K562 (cell line): ENCODE data around the gene DAD1. TPM values are rescaled to one million over a fixed set of nuclear protein-coding genes. Genes with fewer than 3 reads are reported as not detected.

Experiments
- ELF4 ChIP-seq: fragments of 450-650 bp; formaldehyde crosslinking; IDR thresholded peaks from 2 replicates; pipeline ENCODE4 v1.4.0; 2022; ENCODE audit warnings: missing genetic modification characterization
- MTA1 ChIP-seq: fragments of 450-650 bp; IDR thresholded peaks from 2 replicates; pipeline ENCODE4 v1.6.1; 2017; ENCODE audit warnings: borderline replicate concordance
- SMAD4 ChIP-seq: fragments of 250-450 bp; sonication (Bioruptor Pico); conservative IDR thresholded peaks from 2 replicates; pipeline ENCODE4 v1.8.0; 2021; ENCODE audit warnings: inconsistent platforms, mild to moderate bottlenecking, moderate library complexity
- ZSCAN32 ChIP-seq: fragments of 450-650 bp; formaldehyde crosslinking; IDR thresholded peaks from 2 replicates; pipeline ENCODE4 v1.4.0; 2020; ENCODE audit warnings: mild to moderate bottlenecking, moderate library complexity
- polyA plus RNA-seq, 8 experiments: library from polyadenylated mRNA; depleted of rRNA in 4 of 8; stranded (reverse) in 5 of 8; unstranded in 3 of 8; fragments of >200 nt; fragmentation: Nextera tagmentation in 2 of 8; fragmentation: Illumina TruSeq in 1 of 8; extraction: Ambion mirVana in 2 of 8; extraction: Trizol in 1 of 8; gene quantifications; 2 replicates each; pipeline versions ENCODE4 v1.2.1 to v1.2.3, GENCODE V29; 2011 to 2014; ENCODE audit warnings: inconsistent platforms in 1 of 8, missing spikeins in 1 of 8
- total RNA-seq, 7 experiments: library from RNA; depleted of rRNA in 6 of 7; stranded (reverse); fragments of >200 nt in 6 of 7; fragmentation: Illumina TruSeq in 2 of 7; extraction: Trizol in 2 of 7; gene quantifications; 2 replicates each; pipeline versions ENCODE4 v1.2.1 to v1.2.3, GENCODE V29; 2011 to 2021; ENCODE audit warnings: low replicate concordance in 1 of 7
- TF ChIP-seq, protein P1 (sequence below): fragments of 250-450 bp; sonication (Bioruptor Pico); IDR thresholded peaks from 2 replicates; pipeline ENCODE4 v1.5.0; 2020; ENCODE audit warnings: mild to moderate bottlenecking
- TF ChIP-seq, protein P2 (sequence below): fragments of 250-450 bp; sonication (Bioruptor Pico); IDR thresholded peaks from 2 replicates; pipeline ENCODE4 v1.8.0; 2022; ENCODE audit warnings: inconsistent platforms, mild to moderate bottlenecking, moderate library complexity, borderline replicate concordance
- TF ChIP-seq, protein P3 (sequence below): fragments of 250-450 bp; sonication (Bioruptor Pico); IDR thresholded peaks from 2 replicates; pipeline ENCODE4 v1.5.0; 2021; ENCODE audit warnings: mild to moderate bottlenecking, borderline replicate concordance
- TF ChIP-seq, protein P4 (sequence below), 2 experiments: fragments of 450-650 bp; formaldehyde crosslinking in 1 of 2; IDR thresholded peaks; 2 replicates each; pipeline versions ENCODE4 v1.4.0 to v1.6.1; 2014 to 2020; ENCODE audit warnings: mild to moderate bottlenecking in 2 of 2, borderline replicate concordance in 1 of 2, low read depth in 1 of 2

Gene DAD1
- total and polyA plus RNA-seq, 9 of the 15 experiments (the other 6 are each of a cell fraction or from before 2014, with no cell fraction given) = 104 to 617 (median 222) TPM

DNA sequence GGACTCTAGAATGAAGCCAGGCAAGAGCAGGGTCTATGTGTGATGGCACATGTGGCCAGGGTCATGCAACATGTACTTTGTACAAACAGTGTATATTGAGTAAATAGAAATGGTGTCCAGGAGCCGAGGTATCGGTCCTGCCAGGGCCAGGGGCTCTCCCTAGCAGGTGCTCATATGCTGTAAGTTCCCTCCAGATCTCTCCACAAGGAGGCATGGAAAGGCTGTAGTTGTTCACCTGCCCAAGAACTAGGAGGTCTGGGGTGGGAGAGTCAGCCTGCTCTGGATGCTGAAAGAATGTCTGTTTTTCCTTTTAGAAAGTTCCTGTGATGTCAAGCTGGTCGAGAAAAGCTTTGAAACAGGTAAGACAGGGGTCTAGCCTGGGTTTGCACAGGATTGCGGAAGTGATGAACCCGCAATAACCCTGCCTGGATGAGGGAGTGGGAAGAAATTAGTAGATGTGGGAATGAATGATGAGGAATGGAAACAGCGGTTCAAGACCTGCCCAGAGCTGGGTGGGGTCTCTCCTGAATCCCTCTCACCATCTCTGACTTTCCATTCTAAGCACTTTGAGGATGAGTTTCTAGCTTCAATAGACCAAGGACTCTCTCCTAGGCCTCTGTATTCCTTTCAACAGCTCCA, 39.6 kb downstream of the DAD1 start (continued):
- TF ChIP-seq, protein P1, sequence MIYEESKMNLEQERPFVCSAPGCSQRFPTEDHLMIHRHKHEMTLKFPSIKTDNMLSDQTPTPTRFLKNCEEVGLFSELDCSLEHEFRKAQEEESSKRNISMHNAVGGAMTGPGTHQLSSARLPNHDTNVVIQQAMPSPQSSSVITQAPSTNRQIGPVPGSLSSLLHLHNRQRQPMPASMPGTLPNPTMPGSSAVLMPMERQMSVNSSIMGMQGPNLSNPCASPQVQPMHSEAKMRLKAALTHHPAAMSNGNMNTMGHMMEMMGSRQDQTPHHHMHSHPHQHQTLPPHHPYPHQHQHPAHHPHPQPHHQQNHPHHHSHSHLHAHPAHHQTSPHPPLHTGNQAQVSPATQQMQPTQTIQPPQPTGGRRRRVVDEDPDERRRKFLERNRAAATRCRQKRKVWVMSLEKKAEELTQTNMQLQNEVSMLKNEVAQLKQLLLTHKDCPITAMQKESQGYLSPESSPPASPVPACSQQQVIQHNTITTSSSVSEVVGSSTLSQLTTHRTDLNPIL = no peak
- TF ChIP-seq ZSCAN32 (CRISPR knock-in tag) (no peak), SMAD4 (no peak), ELF4 (CRISPR knock-in tag) (no peak), MTA1 (no peak)
- TF ChIP-seq, protein P2, sequence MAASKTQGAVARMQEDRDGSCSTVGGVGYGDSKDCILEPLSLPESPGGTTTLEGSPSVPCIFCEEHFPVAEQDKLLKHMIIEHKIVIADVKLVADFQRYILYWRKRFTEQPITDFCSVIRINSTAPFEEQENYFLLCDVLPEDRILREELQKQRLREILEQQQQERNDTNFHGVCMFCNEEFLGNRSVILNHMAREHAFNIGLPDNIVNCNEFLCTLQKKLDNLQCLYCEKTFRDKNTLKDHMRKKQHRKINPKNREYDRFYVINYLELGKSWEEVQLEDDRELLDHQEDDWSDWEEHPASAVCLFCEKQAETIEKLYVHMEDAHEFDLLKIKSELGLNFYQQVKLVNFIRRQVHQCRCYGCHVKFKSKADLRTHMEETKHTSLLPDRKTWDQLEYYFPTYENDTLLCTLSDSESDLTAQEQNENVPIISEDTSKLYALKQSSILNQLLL = no peak
- TF ChIP-seq, protein P3, sequence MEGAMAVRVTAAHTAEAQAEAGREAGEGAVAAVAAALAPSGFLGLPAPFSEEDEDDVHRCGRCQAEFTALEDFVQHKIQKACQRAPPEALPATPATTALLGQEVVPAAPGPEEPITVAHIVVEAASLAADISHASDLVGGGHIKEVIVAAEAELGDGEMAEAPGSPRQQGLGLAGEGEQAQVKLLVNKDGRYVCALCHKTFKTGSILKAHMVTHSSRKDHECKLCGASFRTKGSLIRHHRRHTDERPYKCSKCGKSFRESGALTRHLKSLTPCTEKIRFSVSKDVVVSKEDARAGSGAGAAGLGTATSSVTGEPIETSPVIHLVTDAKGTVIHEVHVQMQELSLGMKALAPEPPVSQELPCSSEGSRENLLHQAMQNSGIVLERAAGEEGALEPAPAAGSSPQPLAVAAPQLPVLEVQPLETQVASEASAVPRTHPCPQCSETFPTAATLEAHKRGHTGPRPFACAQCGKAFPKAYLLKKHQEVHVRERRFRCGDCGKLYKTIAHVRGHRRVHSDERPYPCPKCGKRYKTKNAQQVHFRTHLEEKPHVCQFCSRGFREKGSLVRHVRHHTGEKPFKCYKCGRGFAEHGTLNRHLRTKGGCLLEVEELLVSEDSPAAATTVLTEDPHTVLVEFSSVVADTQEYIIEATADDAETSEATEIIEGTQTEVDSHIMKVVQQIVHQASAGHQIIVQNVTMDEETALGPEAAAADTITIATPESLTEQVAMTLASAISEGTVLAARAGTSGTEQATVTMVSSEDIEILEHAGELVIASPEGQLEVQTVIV (CRISPR knock-in tag) = no peak
- TF ChIP-seq, protein P4, sequence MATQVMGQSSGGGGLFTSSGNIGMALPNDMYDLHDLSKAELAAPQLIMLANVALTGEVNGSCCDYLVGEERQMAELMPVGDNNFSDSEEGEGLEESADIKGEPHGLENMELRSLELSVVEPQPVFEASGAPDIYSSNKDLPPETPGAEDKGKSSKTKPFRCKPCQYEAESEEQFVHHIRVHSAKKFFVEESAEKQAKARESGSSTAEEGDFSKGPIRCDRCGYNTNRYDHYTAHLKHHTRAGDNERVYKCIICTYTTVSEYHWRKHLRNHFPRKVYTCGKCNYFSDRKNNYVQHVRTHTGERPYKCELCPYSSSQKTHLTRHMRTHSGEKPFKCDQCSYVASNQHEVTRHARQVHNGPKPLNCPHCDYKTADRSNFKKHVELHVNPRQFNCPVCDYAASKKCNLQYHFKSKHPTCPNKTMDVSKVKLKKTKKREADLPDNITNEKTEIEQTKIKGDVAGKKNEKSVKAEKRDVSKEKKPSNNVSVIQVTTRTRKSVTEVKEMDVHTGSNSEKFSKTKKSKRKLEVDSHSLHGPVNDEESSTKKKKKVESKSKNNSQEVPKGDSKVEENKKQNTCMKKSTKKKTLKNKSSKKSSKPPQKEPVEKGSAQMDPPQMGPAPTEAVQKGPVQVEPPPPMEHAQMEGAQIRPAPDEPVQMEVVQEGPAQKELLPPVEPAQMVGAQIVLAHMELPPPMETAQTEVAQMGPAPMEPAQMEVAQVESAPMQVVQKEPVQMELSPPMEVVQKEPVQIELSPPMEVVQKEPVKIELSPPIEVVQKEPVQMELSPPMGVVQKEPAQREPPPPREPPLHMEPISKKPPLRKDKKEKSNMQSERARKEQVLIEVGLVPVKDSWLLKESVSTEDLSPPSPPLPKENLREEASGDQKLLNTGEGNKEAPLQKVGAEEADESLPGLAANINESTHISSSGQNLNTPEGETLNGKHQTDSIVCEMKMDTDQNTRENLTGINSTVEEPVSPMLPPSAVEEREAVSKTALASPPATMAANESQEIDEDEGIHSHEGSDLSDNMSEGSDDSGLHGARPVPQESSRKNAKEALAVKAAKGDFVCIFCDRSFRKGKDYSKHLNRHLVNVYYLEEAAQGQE (IDR thresholded peaks at IDR 0.05; ENCODE audit: borderline replicate concordance) = no peak
- TF ChIP-seq, protein P4 (CRISPR knock-in tag; IDR thresholded peaks at IDR 0.05; ENCODE audit: low read depth) = no peak
